GM19025 (cell line): ENCODE results near the gene KCNH1.

Experiments used
- ATAC-seq: cut with Tn5 transposase; IDR thresholded peaks from one replicate; pipeline ENCODE4 v1.9.1; 2021; ENCODE audit warnings: mild to moderate bottlenecking, low read depth, moderate library complexity; ENCODE audit not compliant: unreplicated experiment

KCNH1 gene

DNA sequence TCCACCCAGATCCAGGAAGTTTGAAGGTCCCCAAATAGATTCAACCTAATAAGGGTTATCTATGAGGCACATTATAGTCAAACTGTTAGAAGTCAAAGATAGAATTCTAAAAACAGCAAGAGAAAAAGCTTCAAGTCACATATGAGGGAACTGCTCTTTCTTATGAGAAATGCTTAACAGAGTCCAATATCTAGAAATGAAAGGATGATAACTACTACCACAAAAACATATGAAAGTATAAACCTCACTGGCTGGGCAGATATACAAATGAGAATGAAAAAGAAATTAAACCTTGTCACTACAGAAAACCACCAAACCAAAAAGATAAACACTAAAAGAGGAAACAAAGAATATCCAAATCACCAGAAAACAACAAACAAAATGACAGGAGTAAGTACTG is 201.8 kb downstream of the KCNH1 start:
- ATAC-seq = no peak

DNA sequence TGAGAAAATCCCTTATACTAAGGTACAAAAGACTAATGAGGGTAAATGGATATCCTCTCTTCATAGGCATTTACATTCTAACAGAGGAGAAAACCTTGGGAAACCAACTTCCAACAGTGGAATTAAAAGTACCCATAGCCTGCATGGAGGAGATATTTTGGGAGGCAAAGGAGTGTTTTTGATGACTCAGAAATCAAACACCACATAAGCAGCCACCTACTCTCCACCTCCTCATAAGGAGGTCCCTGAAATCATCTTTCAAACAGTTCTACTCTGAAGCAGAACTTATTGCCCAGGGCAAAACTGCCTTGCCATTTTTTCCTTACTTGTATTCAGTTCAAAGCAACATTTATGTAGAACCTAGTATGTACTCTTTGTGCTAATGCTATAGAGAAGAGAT is 211.3 kb downstream of the KCNH1 start:
- ATAC-seq = no peak

DNA sequence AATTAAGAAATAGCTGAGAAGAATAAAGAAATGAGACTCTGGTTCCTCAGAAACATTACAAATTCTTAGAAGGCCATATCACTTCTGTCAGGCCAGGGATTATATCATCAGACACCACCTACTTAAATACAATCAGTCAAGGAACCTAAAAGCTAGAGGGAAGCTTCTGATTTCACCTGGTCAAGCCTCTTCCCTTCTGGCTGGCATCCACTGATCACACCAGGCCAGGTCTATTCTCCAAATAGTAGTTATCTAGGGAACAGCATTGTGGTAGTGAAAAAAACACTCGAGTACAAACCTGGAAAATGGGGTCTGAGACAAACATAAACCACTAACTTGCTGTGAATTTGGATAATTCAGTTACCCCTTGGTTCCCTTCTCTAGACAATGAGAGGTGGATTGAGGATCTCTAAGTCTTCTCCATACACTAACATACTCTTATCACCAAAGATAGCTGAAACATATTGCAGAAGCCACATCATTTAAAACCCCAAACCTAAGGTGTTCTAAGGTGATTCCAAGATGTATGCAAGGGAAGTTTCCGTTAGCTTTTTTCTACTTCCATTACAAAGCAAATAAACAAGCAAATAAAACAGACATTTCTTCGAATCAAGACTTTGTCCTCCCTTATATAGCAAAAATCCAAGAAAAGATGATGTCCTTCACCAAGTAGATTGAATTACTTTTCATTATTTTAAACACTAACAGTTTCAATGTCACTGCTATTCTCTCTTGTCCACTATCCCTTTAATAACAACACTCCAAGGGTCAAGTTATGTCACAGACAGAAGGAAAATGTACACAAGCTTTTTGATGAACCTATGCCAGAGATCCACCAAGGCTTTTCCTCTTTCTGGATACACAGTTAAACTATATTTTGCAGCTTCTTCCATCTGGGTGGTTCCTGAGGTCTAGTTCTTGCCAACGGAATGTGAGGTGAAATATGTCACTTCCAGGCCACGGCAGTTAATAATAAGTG is 212.9 kb downstream of the KCNH1 start:
- no peak for ATAC-seq

DNA sequence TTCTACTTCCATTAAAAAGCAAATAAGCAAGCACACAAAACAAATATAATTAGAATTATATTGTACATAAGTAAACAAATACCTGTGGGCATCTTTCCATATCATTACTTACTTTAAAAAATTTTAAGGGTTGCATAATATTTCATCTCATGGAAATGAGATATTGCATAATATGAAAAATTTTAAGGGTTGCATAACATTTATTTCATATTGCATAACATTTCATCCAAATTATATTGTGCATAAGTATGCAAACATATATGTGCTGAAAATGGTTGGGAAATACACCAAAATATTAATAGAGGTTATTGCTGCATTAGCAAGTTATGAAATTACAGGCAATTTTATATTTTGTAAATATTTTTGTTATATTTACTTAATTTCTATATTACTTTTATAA is 213.7 kb downstream of the KCNH1 start:
- no peak for ATAC-seq

DNA sequence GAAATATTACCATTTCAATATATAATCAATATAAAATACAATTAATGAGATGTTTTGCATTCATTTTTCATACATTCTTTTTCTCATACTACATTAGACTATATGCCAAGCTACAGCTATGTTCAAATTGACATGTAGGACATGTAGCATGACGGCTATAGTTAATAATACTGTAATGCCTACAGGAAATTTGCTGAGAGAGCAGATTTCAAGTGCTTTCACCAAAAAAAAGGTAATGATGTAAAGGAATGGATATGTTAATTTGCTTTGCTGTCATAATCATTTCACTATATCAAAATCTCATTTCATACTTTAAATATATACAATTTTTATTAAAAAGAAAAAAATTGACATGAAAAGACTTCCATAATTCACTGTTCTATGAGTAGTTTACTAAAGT is 215.1 kb downstream of the KCNH1 start:
- no peak for ATAC-seq

DNA sequence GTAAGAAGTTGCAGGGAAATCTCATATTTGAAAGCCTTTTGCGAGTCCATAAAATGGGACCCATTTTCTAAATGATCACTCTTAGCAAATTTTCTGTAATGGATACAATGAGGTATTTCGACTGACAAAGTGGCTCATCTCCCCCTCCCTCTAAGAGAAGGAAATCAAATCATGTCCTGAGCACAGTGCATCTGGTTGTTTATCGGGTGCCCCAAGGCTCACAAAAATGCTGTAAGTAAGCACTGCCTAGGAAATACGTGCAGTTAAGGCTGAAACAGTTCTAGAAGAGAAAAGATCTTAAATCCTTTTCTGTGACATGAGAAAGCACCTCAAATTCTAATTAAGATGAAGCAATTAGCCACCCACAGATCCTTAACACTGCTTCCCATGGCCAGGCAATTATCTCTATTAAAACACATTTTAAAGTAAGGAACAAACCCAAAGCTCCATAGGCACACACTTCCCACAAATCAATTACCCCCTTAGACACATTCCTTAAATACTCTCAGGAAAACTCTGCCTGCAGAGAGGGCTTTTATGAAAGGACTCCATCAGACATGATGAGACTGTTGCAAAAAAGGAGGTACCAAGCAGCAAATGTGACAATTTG is 216.3 kb downstream of the KCNH1 start:
- no peak for ATAC-seq

DNA sequence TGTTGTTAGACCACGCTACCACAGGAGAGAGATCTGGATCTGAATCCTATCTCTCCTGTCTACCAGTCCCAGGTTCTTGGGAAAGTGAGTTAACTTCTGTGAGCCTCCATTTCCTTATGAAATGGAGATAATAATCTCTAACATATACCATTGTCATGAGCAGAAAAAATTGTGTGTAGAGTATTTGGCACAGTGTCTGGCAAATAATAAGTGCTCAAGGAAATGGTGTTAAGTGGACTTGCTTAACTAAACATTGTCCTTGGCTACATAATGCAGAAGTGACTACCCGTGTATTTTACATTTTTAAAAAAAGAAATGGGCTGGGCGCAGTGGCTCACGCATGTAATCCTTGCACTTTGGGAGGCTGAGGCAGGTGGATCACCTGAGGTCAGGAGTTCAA is 217.4 kb downstream of the KCNH1 start:
- no peak for ATAC-seq

DNA sequence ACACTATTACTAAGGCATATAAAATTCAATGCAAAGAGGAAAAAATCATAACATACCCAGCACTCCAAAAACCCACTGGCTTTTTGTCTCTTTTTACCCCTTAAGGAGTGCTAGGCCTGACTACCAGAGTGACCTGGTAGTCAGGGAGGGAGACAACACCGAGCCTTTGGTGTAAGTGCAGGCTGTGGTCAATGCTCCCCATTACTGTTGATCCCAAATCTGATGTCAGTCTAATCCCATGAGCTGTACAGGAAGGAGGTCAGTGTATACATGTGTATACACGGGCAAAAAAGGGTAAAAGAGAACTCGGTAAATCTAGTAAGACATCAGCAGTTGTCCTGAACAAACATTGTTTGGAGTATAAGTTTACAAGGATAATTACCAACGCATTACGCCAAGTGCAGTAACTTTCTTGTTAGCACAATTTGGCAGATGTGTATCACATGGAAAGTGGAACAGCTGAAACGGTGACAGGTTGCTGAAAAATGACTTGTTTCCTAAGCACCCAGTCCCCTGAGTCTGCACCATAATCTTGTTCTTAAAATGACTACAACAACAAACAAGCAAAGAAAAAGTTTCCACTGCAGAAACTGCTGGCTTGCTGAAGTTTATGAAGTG is 217.9 kb downstream of the KCNH1 start:
- ATAC-seq = no peak

DNA sequence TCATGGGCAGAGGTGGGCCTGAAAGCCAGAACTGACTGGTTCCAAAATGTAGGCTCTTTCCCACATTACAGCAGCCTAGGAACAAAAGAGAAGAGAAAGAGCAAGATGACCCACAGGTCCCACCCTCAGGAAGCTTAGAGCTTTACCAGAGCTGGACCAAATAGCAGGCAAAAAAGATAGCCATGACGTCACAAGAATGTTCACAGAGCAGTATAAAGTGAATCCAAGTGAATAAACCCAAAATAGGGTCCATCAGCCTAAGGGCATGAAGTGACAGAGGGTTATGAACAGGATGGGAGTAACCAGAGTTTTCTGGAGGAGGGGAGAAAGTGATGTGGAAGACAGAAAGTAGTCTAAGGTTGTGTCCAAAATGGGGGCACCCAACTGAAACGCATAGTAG is 221.2 kb downstream of the KCNH1 start:
- ATAC-seq = no peak

DNA sequence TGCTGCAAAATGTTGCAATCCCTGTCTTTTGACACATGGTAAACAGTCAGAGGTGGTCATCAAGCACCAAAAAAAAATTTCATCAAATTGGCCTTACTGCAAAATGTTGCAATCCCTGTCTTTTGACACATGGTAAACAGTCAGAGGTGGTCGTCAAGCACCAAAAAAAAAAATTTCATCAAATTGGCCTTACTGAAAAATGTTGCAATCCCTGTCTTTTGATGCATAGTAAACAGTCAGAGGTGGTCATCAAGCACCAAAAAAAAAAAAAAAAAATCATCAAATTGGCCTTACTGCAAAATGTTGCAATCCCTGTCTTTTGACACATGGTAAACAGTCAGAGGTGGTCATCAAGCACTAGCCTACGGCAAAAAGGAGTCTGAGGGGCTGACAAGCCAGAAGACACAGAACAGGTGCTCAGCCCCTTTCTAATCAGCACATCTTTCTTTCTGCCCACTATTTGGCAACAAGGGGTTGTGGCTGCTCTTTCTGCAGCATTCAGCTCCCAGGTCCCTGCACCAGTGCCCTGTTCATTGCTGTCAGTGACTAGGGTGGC is 223.8 kb downstream of the KCNH1 start:
- no peak for ATAC-seq

DNA sequence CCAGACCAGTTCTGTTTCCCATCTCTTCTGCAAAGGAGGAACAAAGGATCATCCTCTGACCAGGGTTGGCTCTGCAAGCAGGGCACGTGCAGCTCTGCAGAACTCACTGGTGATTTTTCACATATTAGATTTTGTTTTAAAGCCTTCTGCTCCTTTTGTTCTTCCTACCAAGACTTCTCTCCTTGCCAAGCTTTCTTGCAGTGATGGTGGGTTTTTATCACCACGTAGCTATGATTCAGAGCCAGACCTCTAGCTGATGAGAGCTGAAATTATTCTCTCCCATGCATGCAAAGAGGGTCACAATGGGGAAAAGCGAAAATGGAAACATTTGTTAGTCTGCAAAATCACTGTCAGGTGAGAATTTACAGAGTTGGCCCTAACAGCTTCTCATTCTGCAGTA is 225.2 kb downstream of the KCNH1 start:
- ATAC-seq = no peak

DNA sequence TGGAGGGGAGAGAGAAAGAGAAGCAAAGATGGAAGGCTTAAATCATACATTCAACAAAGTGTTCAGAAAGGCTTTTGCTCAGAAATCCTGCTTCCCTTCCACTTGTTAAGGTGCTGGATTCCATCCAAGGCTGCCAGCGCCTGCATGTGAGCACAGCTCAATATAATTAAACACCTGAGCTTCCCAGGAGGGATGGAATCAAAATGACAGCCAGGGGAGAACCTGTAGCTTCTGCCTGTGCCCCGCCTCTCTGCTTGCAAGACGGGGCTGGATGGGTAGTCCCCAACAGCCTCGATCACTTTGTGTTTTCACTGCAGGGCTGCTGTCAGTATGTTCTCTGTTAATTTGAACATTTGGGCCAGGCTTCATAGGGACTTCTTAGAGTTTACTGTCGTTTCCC is 225.7 kb downstream of the KCNH1 start:
- no peak for ATAC-seq

DNA sequence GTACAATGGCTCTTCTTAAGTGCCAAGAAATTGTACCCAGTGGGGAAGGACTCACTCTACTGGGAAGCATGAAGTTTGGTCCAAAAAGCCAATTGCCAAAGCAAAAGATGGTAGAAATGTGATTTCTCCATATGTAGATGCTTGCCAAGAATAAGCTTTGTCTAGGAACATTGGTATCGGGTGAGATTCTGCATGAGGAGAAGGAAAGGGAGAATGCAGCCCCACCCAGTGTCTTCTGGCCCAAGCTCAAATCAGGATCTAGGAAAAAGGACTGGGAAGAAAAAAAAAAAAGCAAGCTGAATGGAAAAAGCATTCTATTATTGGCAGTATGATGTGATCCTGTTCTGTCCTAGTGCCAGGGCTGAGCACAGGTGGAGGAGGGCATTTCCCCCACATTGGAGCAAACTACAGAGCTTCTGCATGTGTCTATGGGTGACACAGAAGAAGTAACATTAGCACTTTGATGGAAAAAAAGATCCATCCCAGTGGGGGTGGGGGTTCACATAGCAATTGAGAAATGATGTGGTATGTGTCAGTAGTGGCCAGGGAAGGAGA is 226.6 kb downstream of the KCNH1 start:
- no peak for ATAC-seq

DNA sequence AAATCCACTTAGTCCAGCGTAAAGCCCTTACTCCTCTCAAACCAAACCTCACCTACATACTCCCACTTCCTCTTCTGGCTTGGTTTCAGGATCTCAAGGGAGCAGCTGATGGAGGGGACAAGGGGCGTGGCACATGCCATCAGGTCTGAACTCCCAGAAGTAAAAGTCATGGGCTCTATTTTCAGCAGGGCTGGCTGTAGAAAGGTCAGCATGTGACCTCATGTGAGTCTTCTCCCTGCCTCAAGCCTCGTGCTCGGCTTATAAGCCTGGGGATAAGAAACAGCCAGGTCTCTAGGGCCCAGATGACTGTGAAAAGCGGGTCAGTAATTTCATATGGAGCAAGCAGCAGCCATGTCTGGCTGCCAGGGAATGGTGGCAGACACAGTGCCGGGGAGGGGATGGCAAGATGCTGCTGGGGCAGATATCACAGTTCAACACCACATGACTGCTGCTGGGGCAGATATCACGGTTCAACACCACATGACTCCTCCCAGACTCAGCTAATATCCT is 227.9 kb downstream of the KCNH1 start:
- ATAC-seq = no peak

DNA sequence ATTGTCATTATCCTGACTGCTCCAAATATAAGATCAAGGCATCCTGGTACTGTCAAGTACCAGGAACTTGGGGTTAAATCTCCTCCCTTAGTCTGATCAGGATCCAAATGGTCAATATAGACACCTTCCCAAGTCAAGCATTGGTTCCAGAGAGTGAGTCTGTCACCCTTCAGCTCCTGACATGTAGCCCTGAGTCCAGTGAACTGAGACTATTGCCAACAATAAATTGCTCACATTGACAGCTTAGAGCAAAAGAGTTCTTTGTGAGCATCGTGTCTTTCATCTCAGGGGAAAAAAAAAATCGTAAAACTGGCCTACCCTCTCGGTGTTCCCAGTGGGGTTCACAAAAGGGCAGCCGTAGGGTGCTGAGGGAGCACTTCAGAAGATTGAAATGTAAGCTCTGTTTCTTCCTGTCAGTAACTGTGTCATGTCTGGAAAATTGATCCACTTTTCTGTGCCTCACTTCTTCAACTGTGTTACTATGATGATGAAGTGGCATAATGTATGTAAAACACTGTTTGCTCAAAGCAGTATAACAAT is 228.5 kb downstream of the KCNH1 start:
- ATAC-seq = no peak

DNA sequence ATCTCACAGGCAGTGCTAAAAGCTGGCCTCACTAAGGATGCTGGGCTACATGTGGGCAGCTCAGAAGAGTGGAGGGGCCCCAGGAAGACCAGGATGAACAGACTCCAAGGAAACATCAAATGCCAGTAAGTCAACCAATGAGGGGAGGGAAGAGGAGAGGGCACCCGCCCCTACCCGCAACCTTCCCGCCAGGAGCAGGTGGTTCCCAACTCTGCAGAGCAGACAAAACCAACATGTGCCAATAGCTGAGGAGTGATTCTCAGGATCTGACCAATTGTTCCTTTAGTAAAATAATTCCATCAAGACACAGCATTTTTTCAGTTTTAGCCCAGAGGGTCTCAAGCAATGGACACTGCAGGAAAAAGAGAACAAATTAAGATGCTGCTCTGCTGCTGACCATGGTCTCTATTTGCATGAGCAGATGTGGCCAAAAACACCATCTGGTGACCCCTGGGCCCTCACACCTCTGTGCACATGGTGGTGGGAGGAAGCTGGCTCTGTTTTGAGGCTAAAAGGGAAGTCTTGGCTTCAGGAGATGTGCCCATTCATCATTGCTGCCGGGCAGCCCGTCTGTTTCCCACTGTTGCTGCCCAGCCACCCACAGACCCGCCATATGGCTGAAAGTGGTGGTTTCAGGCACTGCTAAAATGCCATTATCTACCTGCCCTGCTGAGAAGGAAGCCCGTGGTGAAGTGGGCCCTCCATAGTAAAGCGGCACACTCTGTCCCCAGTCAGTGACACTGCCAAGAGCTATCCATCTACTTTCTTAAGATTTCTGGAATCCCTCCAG is 231.8 kb downstream of the KCNH1 start:
- no peak for ATAC-seq

DNA sequence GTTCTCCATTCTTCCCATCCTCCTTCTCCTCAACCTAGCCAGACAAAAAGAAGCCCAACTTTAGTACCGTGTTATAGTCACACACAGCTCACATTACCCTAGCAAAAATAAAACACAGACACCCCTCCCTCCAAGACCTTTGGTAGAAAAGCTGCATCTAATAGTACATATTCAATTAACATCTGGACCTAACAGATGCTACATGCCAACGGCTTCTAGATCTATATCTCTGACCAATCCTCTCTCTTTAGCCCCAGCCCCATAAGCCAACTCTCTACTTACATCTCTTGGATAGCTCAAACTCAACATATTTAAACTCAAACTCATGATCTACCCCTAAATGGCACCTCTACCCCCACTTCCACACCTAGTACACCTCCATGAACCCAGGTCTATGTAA is 233.1 kb downstream of the KCNH1 start:
- ATAC-seq = no peak

DNA sequence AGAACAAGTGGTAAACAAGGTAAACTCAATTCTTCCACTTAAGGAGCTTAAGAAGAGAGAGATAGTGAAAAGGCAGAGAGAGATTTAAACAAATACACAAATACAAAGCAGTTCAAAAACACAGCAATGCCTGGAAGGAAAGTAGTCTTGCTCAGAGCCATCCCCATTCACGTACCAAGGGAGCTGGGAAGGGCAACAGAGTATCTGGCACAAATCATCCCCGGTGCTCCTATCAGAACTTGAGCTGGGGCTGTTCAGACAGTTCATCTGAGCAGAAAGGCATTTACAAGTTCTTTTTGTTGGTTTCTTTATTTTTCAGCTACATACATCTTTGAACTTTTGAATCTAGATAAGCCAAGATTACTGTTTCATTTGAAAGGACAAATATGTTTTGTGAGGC is 233.9 kb downstream of the KCNH1 start:
- no peak for ATAC-seq

DNA sequence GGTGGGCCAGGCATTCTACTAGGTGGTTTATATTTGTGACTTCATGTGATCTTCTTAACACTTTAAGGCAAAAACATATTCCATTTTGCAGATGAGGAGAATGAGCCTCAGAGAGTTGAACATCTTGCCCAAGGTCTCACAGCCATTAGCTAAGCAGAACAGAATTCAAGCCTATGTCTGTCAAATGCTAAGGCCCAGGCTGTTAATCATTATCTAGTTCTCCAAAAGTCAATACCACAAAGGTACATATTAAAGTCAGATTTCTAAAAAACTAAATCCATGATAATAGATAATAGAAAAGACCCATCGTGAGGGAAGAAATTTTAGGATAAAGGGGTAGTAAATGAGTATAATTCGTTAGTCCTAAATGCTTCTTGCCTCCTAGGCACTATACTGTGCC is 234.3 kb downstream of the KCNH1 start:
- ATAC-seq = no peak

DNA sequence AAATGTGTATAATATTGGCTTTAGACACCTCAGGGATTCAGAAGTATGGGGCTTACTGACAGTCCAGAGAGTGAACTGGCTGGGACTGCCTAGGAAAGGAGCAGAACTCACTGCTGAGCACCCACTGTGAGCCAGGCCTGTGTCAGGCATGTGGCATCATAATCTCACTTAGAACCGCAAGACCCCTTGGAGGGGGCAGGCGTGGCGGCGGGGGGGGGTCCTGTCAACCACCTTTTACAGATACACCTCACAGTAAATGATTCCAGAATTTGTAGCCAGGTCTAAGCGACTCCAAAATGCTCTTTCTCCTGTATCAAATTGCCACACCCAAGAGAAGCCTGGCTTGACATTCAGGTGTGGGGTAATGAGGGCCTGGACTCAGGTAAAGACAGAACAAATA is 235.5 kb downstream of the KCNH1 start:
- no peak for ATAC-seq
